ENCODE measurements around the gene TDG. TPM values are rescaled to one million over a fixed set of nuclear protein-coding genes. Genes with fewer than 3 reads are reported as not detected.

The TDG gene
- total RNA-seq: 10 to 100 TPM; 11.6 to 12.1 TPM

DNA sequence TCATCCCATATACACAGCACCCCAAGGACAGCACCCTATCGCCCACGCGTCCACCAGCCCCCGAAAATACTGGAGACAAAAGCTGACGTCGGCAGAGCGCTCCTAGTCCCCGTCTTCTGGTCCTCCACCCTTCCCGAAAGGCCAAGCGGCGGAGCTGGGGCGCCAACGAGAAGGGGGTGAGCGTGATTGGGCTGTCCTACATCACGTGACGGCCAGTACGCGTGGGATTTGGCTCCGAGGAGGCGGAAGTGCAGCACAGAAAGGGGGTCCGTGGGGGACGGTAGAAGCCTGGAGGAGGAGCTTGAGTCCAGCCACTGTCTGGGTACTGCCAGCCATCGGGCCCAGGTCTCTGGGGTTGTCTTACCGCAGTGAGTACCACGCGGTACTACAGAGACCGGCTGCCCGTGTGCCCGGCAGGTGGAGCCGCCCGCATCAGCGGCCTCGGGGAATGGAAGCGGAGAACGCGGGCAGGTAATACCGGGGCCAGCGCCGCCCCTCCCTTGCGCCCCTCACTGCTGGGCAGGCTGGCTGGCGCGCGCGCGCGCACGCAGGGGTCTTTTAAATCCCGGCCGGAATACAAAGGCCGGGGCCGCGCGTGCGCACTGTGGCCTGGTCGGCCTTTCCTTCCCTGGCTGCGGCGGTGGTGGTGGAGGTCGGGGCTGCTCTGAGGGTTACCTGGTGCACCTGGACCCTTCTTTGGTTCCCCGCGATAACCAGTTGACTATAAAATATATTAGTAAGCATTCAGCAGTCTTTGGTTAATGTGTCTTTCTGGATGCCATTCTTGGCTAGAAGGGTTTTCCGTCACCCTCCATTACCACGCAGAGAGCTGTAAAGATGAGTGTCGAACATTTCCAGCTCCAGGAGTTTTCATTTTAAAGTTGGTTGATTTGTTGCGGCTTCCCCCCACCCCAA is at the start of gene TDG:
TSS of gene TDG (plus strand) at position 283 of the 915 bp plus-strand sequence. CDS start at position 449, 166 bp downstream.
- WGBS: 5% methylated on average over 63 of the region's 64 CpGs
- Histone ChIP-seq H3K27ac (peak within 1 kb of the TSS; percentile 88 to 90), H3K36me3 (no peaks in the 10 kb centered on the region), H3K4me1 (replicated peaks) (peaks cover 4% of the 10 kb centered on the region), H3K4me3 (peak within 1 kb of the TSS; percentile 76 to 83), H3K27me3 (replicated peaks; ENCODE audit: insufficient read depth) (no peaks in the 10 kb centered on the region), H3K9me3 (no peaks in the 10 kb centered on the region)
- TF ChIP-seq POLR2AphosphoS5 (IDR thresholded peaks at IDR 0.05) (peak; percentile 99), POLR2A (IDR thresholded peaks at IDR 0.05) (peak; percentile 84)
- TF ChIP-seq, protein P1, sequence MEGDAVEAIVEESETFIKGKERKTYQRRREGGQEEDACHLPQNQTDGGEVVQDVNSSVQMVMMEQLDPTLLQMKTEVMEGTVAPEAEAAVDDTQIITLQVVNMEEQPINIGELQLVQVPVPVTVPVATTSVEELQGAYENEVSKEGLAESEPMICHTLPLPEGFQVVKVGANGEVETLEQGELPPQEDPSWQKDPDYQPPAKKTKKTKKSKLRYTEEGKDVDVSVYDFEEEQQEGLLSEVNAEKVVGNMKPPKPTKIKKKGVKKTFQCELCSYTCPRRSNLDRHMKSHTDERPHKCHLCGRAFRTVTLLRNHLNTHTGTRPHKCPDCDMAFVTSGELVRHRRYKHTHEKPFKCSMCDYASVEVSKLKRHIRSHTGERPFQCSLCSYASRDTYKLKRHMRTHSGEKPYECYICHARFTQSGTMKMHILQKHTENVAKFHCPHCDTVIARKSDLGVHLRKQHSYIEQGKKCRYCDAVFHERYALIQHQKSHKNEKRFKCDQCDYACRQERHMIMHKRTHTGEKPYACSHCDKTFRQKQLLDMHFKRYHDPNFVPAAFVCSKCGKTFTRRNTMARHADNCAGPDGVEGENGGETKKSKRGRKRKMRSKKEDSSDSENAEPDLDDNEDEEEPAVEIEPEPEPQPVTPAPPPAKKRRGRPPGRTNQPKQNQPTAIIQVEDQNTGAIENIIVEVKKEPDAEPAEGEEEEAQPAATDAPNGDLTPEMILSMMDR (IDR thresholded peaks at IDR 0.05): peak in 2 of 4 experiments; percentile 33 to 36
- intact Hi-C loops (cut with DNase I): loop anchor here (5.0 to 10.0 kb wide), 2 partner anchors 96 to 139 kb away; partner anchors contain the start of gene HCFC2
- DNase-seq (ENCODE audit: low spot score): peak; percentile 96

DNA sequence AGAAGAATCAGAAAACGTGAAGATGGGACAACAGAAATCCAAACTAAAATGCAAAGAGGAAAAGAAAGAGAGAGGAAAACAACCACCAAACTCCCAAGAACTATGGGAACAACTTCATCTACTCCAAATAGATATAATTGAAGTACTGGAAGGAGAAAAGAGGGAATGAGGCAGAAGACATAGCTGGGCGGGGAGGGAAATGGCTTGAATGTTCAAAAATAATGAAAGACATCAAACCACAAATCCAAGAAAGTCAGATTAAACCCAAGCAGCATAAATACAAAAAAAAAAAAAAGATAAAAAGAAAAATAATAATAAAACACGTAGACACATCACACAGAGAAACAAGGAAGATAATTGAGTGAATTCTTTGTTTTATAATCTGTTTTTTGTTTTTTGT is 47.8 kb upstream of the TDG start:
- Histone ChIP-seq H3K36me3 (no peaks in the 10 kb centered on the region), H3K4me1 (replicated peaks) (no peaks in the 10 kb centered on the region), H3K4me3 (no peak overlapping the region), H3K9me3 (no peaks in the 10 kb centered on the region), H3K27ac (no peak overlapping the region), H3K27me3 (replicated peaks; ENCODE audit: insufficient read depth) (no peaks in the 10 kb centered on the region)
- WGBS: 60% methylated on average over 3 of the region's 3 CpGs
- TF ChIP-seq POLR2A (IDR thresholded peaks at IDR 0.05): no peak
- TF ChIP-seq, protein P1 (IDR thresholded peaks at IDR 0.05): no peak
- TF ChIP-seq POLR2AphosphoS5 (IDR thresholded peaks at IDR 0.05): no peak
- intact Hi-C loops (cut with DNase I): no loop called here
- DNase-seq (ENCODE audit: low spot score): no peak

GRCh38 chr12:103924761-103925641 is 40.7 kb upstream of the TDG start:
- Histone ChIP-seq H3K36me3 (no peaks in the 10 kb centered on the region), H3K27ac (no peak overlapping the region), H3K9me3 (no peaks in the 10 kb centered on the region), H3K4me1 (replicated peaks) (no peaks in the 10 kb centered on the region), H3K27me3 (replicated peaks; ENCODE audit: insufficient read depth) (no peaks in the 10 kb centered on the region), H3K4me3 (no peak overlapping the region)
- DNase-seq (ENCODE audit: low spot score): no peak
- no peak for TF ChIP-seq POLR2AphosphoS5 (IDR thresholded peaks at IDR 0.05)
- no peak for TF ChIP-seq POLR2A (IDR thresholded peaks at IDR 0.05)
- TF ChIP-seq, protein P1 (IDR thresholded peaks at IDR 0.05): no peak
- 75% methylated on average over 9 of the region's 9 CpGs for WGBS
- intact Hi-C loops (cut with DNase I): no loop called here

DNA sequence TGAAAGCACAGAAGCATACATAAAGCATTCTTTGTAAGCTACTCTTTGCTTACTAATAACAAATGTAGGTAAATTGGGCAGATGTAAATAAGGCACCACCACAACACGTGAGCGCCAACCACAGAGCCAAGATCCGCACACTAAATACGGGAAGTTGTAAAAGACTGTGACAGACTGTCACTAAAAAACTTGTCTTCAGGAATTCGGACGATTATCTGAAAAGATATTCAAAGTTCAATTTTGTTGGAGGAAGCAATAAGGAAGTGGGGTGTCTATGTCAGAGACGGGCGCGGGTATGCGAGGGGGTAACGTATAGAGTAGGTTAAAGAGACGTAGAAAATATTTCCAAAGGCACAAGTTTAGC is 37.0 kb upstream of the TDG start:
- Histone ChIP-seq H3K9me3 (no peaks in the 10 kb centered on the region), H3K27me3 (replicated peaks; ENCODE audit: insufficient read depth) (no peaks in the 10 kb centered on the region), H3K4me1 (replicated peaks) (no peaks in the 10 kb centered on the region), H3K4me3 (peak overlapping the region; percentile 45 to 67), H3K36me3 (no peaks in the 10 kb centered on the region), H3K27ac (peak overlapping the region; percentile 84 to 92)
- no peak for DNase-seq (ENCODE audit: low spot score)
- intact Hi-C loops (cut with DNase I): no loop called here
- TF ChIP-seq POLR2A (IDR thresholded peaks at IDR 0.05) (no peak), POLR2AphosphoS5 (IDR thresholded peaks at IDR 0.05) (no peak)
- TF ChIP-seq, protein P1 (IDR thresholded peaks at IDR 0.05): no peak
- 9% methylated on average over 12 of the region's 12 CpGs for WGBS

Measured in prostate gland (tissue), 2 donors.